GM21381 (cell line): ENCODE data around the gene DPY19L3.
"Not testable (repeated sequence)": the region's sequence is repeated elsewhere in the genome, so short reads cannot be mapped to it uniquely, and the experiment has no call there.

Experiments used
- ATAC-seq: cut with Tn5 transposase; IDR thresholded peaks from one replicate; pipeline ENCODE4 v1.9.1; 2021; ENCODE audit warnings: mild to moderate bottlenecking, moderate library complexity; ENCODE audit not compliant: unreplicated experiment

The DPY19L3 gene

GRCh38 chr19:32396046-32396652 is 9.4 kb upstream of the DPY19L3 start:
- no peak for ATAC-seq

GRCh38 chr19:32397671-32398101 is 7.9 kb upstream of the DPY19L3 start:
- no peak for ATAC-seq

- no peak for ATAC-seq
Observed at GRCh38 chr19:32401992-32402391, 3.6 kb upstream of the DPY19L3 start.

- ATAC-seq = no peak
Observed at GRCh38 chr19:32403291-32403995, 2.1 kb upstream of the DPY19L3 start.

- no peak for ATAC-seq
Observed at GRCh38 chr19:32404213-32404932, 1.2 kb upstream of the DPY19L3 start.

GRCh38 chr19:32404933-32405430 is 588 bp upstream of the DPY19L3 start:
- ATAC-seq = no peak

GRCh38 chr19:32406161-32407003 is 812 bp downstream of the DPY19L3 start:
- ATAC-seq = no peak

- ATAC-seq = no peak
Observed at GRCh38 chr19:32407004-32407992, 1.7 kb downstream of the DPY19L3 start.

- no peak for ATAC-seq
Observed at GRCh38 chr19:32415246-32415645, 9.7 kb downstream of the DPY19L3 start.

GRCh38 chr19:32415669-32416068 is 10.1 kb downstream of the DPY19L3 start:
- ATAC-seq = no peak

GRCh38 chr19:32416749-32417456 is 11.3 kb downstream of the DPY19L3 start:
- ATAC-seq = no peak

- ATAC-seq = no peak
Observed at GRCh38 chr19:32418155-32418554, 12.6 kb downstream of the DPY19L3 start.

GRCh38 chr19:32421589-32422361 is 16.2 kb downstream of the DPY19L3 start:
- ATAC-seq = no peak

- ATAC-seq = no peak
Observed at GRCh38 chr19:32422435-32422834, 16.9 kb downstream of the DPY19L3 start.

- ATAC-seq = not testable (repeated sequence)
Observed at GRCh38 chr19:32423944-32424343, 18.4 kb downstream of the DPY19L3 start.

GRCh38 chr19:32427536-32427935 is 22.0 kb downstream of the DPY19L3 start:
- no peak for ATAC-seq

GRCh38 chr19:32436692-32437091 is 31.1 kb downstream of the DPY19L3 start:
- ATAC-seq = no peak

GRCh38 chr19:32437096-32437495 is 31.5 kb downstream of the DPY19L3 start:
- ATAC-seq = no peak
